ENCODE data around the gene ELOVL3. TPM values are rescaled to one million over a fixed set of nuclear protein-coding genes. Genes with fewer than 3 reads are reported as not detected.

ELOVL3 gene
- total and polyA plus RNA-seq, 2 experiments from 2014 or later = 0.59 TPM; not detected in 1

DNA sequence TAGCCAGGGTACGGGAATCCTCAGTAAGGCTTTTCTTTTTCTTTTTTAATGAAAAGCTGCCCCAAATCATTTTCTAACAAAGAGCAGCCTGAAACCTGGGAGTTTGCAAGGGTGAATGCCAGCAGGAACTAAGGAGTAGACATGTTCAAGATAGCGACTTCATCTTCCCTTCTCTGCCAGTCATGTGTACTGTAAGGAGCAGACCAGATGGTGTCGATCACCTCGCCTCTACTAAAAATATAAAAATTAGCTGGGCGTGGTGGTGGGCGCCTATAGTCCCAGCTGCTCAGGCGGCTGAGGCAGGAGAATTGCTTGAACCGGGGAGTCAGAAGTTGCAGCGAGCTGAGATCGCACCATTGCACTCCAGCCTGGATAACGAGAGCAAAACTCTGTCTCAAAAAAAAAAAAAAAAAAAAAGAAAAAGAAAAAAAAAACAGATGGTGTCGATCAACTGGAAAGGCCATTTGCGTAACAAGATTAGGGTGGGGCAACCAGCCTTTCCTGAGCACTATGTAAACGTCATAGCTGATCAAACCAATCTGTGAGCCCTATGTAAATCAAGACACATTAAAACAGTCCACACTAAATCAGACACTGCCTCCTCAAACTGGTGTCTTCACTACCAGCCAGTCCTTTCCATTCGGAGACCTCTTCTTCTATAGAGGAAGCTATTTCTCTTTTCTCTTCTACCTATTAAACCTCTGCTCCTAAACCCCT lies 40.1 kb upstream of the ELOVL3 start:
- Mint-ChIP-seq H3K4me1 (no peaks in the 10 kb centered on the region), H3K9me3 (peaks cover 64% of the 10 kb centered on the region), H3K27ac (no peak overlapping the region), H3K4me3 (no peak overlapping the region), H3K27me3 (ENCODE audit: insufficient read depth, low read depth, poor library complexity) (peaks cover 4% of the 10 kb centered on the region), H3K36me3 (ENCODE audit: low read depth) (peaks cover 7% of the 10 kb centered on the region; the same call in 2 of the 3 replicates)
- Histone ChIP-seq H3K36me3 (ENCODE audit: insufficient read depth) (no peaks in the 10 kb centered on the region; the same call in 1 of the 2 replicates), H3K4me2 (no peak overlapping the region), H3K27me3 (ENCODE audit: insufficient read depth) (no peaks in the 10 kb centered on the region), H3K4me1 (ENCODE audit: insufficient read depth) (no peaks in the 10 kb centered on the region), H2AFZ (no peak overlapping the region), H4K20me1 (replicated peaks; ENCODE audit: insufficient read depth) (no peaks in the 10 kb centered on the region), H3K4me3 (no peak overlapping the region), H3K9me2 (ENCODE audit: insufficient read depth) (no peaks in the 10 kb centered on the region), H3K27ac (ENCODE audit: low read depth) (no peak overlapping the region), H3F3A (replicated peaks; ENCODE audit: low read depth) (no peaks in the 10 kb centered on the region), H3K79me2 (replicated peaks; ENCODE audit: insufficient read depth) (no peaks in the 10 kb centered on the region)
- no peak for ATAC-seq
- DNase-seq (ENCODE audit: low spot score) = no peak
- TF ChIP-seq STAT1 (IDR thresholded peaks at IDR 0.05; ENCODE audit: unreplicated experiment) (no peak), CREB1 (CRISPR knock-in tag; IDR thresholded peaks at IDR 0.05; ENCODE audit: low read depth) (no peak), NANOG (IDR thresholded peaks at IDR 0.05; ENCODE audit: borderline replicate concordance) (no peak), EZH2phosphoT487 (IDR thresholded peaks at IDR 0.05; ENCODE audit: unreplicated experiment) (no peak), ZNF114 (CRISPR knock-in tag; IDR thresholded peaks at IDR 0.05) (no peak), POLR2AphosphoS5 (IDR thresholded peaks at IDR 0.05; ENCODE audit: low read depth) (no peak), ZNF331 (CRISPR knock-in tag; IDR thresholded peaks at IDR 0.05; ENCODE audit: low read depth) (no peak)
- TF ChIP-seq, protein P1, sequence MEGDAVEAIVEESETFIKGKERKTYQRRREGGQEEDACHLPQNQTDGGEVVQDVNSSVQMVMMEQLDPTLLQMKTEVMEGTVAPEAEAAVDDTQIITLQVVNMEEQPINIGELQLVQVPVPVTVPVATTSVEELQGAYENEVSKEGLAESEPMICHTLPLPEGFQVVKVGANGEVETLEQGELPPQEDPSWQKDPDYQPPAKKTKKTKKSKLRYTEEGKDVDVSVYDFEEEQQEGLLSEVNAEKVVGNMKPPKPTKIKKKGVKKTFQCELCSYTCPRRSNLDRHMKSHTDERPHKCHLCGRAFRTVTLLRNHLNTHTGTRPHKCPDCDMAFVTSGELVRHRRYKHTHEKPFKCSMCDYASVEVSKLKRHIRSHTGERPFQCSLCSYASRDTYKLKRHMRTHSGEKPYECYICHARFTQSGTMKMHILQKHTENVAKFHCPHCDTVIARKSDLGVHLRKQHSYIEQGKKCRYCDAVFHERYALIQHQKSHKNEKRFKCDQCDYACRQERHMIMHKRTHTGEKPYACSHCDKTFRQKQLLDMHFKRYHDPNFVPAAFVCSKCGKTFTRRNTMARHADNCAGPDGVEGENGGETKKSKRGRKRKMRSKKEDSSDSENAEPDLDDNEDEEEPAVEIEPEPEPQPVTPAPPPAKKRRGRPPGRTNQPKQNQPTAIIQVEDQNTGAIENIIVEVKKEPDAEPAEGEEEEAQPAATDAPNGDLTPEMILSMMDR (conservative IDR thresholded peaks at IDR 0.05; ENCODE audit: low read depth in 2 of 2) = no peak
- TF ChIP-seq, protein P2, sequence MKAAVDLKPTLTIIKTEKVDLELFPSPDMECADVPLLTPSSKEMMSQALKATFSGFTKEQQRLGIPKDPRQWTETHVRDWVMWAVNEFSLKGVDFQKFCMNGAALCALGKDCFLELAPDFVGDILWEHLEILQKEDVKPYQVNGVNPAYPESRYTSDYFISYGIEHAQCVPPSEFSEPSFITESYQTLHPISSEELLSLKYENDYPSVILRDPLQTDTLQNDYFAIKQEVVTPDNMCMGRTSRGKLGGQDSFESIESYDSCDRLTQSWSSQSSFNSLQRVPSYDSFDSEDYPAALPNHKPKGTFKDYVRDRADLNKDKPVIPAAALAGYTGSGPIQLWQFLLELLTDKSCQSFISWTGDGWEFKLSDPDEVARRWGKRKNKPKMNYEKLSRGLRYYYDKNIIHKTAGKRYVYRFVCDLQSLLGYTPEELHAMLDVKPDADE (IDR thresholded peaks at IDR 0.05) = no peak
- TF ChIP-seq, protein P3, sequence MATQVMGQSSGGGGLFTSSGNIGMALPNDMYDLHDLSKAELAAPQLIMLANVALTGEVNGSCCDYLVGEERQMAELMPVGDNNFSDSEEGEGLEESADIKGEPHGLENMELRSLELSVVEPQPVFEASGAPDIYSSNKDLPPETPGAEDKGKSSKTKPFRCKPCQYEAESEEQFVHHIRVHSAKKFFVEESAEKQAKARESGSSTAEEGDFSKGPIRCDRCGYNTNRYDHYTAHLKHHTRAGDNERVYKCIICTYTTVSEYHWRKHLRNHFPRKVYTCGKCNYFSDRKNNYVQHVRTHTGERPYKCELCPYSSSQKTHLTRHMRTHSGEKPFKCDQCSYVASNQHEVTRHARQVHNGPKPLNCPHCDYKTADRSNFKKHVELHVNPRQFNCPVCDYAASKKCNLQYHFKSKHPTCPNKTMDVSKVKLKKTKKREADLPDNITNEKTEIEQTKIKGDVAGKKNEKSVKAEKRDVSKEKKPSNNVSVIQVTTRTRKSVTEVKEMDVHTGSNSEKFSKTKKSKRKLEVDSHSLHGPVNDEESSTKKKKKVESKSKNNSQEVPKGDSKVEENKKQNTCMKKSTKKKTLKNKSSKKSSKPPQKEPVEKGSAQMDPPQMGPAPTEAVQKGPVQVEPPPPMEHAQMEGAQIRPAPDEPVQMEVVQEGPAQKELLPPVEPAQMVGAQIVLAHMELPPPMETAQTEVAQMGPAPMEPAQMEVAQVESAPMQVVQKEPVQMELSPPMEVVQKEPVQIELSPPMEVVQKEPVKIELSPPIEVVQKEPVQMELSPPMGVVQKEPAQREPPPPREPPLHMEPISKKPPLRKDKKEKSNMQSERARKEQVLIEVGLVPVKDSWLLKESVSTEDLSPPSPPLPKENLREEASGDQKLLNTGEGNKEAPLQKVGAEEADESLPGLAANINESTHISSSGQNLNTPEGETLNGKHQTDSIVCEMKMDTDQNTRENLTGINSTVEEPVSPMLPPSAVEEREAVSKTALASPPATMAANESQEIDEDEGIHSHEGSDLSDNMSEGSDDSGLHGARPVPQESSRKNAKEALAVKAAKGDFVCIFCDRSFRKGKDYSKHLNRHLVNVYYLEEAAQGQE (IDR thresholded peaks at IDR 0.05; ENCODE audit: unreplicated experiment) = no peak
- TF ChIP-seq, protein P4, sequence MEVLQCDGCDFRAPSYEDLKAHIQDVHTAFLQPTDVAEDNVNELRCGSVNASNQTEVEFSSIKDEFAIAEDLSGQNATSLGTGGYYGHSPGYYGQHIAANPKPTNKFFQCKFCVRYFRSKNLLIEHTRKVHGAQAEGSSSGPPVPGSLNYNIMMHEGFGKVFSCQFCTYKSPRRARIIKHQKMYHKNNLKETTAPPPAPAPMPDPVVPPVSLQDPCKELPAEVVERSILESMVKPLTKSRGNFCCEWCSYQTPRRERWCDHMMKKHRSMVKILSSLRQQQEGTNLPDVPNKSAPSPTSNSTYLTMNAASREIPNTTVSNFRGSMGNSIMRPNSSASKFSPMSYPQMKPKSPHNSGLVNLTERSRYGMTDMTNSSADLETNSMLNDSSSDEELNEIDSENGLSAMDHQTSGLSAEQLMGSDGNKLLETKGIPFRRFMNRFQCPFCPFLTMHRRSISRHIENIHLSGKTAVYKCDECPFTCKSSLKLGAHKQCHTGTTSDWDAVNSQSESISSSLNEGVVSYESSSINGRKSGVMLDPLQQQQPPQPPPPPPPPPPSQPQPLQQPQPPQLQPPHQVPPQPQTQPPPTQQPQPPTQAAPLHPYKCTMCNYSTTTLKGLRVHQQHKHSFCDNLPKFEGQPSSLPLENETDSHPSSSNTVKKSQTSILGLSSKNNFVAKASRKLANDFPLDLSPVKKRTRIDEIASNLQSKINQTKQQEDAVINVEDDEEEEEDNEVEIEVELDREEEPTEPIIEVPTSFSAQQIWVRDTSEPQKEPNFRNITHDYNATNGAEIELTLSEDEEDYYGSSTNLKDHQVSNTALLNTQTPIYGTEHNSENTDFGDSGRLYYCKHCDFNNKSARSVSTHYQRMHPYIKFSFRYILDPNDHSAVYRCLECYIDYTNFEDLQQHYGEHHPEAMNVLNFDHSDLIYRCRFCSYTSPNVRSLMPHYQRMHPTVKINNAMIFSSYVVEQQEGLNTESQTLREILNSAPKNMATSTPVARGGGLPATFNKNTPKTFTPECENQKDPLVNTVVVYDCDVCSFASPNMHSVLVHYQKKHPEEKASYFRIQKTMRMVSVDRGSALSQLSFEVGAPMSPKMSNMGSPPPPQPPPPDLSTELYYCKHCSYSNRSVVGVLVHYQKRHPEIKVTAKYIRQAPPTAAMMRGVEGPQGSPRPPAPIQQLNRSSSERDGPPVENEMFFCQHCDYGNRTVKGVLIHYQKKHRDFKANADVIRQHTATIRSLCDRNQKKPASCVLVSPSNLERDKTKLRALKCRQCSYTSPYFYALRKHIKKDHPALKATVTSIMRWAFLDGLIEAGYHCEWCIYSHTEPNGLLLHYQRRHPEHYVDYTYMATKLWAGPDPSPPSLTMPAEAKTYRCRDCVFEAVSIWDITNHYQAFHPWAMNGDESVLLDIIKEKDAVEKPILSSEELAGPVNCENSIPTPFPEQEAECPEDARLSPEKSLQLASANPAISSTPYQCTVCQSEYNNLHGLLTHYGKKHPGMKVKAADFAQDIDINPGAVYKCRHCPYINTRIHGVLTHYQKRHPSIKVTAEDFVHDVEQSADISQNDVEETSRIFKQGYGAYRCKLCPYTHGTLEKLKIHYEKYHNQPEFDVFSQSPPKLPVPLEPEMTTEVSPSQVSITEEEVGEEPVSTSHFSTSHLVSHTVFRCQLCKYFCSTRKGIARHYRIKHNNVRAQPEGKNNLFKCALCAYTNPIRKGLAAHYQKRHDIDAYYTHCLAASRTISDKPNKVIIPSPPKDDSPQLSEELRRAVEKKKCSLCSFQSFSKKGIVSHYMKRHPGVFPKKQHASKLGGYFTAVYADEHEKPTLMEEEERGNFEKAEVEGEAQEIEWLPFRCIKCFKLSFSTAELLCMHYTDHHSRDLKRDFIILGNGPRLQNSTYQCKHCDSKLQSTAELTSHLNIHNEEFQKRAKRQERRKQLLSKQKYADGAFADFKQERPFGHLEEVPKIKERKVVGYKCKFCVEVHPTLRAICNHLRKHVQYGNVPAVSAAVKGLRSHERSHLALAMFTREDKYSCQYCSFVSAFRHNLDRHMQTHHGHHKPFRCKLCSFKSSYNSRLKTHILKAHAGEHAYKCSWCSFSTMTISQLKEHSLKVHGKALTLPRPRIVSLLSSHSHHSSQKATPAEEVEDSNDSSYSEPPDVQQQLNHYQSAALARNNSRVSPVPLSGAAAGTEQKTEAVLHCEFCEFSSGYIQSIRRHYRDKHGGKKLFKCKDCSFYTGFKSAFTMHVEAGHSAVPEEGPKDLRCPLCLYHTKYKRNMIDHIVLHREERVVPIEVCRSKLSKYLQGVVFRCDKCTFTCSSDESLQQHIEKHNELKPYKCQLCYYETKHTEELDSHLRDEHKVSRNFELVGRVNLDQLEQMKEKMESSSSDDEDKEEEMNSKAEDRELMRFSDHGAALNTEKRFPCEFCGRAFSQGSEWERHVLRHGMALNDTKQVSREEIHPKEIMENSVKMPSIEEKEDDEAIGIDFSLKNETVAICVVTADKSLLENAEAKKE (CRISPR knock-in tag; IDR thresholded peaks at IDR 0.05) = no peak

Data from GM23338 (cell line).